Liver (tissue), 9 donors: ENCODE measurements around the gene KCNJ1. TPM values are rescaled to one million over a fixed set of nuclear protein-coding genes. Genes with fewer than 3 reads are reported as not detected.

ENCODE experiments used
- DNase-seq: peaks from one replicate; pipeline ENCODE4 v3.0.0-alpha.2; 2017; ENCODE audit warnings: low spot score
- H3K27ac ChIP-seq, 2 donors: one replicate each; pipeline ENCODE4 v1.7.0; 2013; ENCODE audit warnings: inconsistent platforms in 2 of 2, low read length in 2 of 2, control low read depth in 1 of 2, low read depth in 1 of 2, mild to moderate bottlenecking in 1 of 2
- H3K27me3 ChIP-seq, 4 donors: one replicate each; pipeline versions ENCODE4 v1.6.1 to v1.7.0; 2013; ENCODE audit warnings: low read length in 3 of 4, inconsistent platforms in 1 of 4, mild to moderate bottlenecking in 1 of 4, moderate library complexity in 1 of 4; ENCODE audit not compliant: control insufficient read depth in 4 of 4, insufficient read depth in 4 of 4
- H3K36me3 ChIP-seq, 4 donors: one replicate each; pipeline versions ENCODE4 v1.6.1 to v1.7.0; 2013; ENCODE audit warnings: low read length in 3 of 4, mild to moderate bottlenecking in 3 of 4, low read depth in 1 of 4, moderate library complexity in 1 of 4; ENCODE audit not compliant: control insufficient read depth in 4 of 4, insufficient read depth in 3 of 4
- H3K4me1 ChIP-seq, 4 donors: one replicate each; pipeline versions ENCODE4 v1.6.1 to v1.7.0; 2013; ENCODE audit warnings: low read length in 3 of 4, mild to moderate bottlenecking in 3 of 4, moderate library complexity in 1 of 4; ENCODE audit not compliant: control insufficient read depth in 4 of 4, insufficient read depth in 4 of 4
- H3K4me3 ChIP-seq, 3 donors: one replicate each; pipeline versions ENCODE4 v1.6.1 to v1.7.0; 2013; ENCODE audit warnings: low read length in 3 of 3, control low read depth in 1 of 3, low read depth in 1 of 3, mild to moderate bottlenecking in 1 of 3
- H3K9ac ChIP-seq, 2 donors: one replicate each; pipeline ENCODE4 v1.7.0; 2013; ENCODE audit warnings: low read length in 2 of 2, mild to moderate bottlenecking in 2 of 2, moderate library complexity in 2 of 2, control low read depth in 1 of 2, low read depth in 1 of 2
- H3K9me3 ChIP-seq, 4 donors: one replicate each; pipeline versions ENCODE4 v1.6.1 to v1.7.0; 2013; ENCODE audit warnings: low read length in 3 of 4; ENCODE audit not compliant: control insufficient read depth in 4 of 4
- FOXA1 ChIP-seq: IDR thresholded peaks from 2 replicates; pipeline ENCODE4 v1.6.1; 2016; ENCODE audit warnings: antibody characterized with exemption
- FOXA2 ChIP-seq: IDR thresholded peaks from 2 replicates; pipeline ENCODE4 v1.6.1; 2016; ENCODE audit warnings: antibody characterized with exemption
- GABPA ChIP-seq, 2 donors: IDR thresholded peaks in 1 of 2; conservative IDR thresholded peaks in 1 of 2; 2 replicates each; pipeline ENCODE4 v1.6.1; 2016; ENCODE audit warnings: antibody characterized with exemption in 2 of 2, mild to moderate bottlenecking in 1 of 2, moderate library complexity in 1 of 2
- HNF4A ChIP-seq, 2 donors: conservative IDR thresholded peaks; 2 replicates each; pipeline ENCODE4 v1.6.1; 2016; ENCODE audit warnings: antibody characterized with exemption in 2 of 2, mild to moderate bottlenecking in 2 of 2
- JUND ChIP-seq, 2 donors: IDR thresholded peaks; 2 replicates each; pipeline ENCODE4 v1.6.1; 2016; ENCODE audit warnings: antibody characterized with exemption in 2 of 2
- RAD21 ChIP-seq, 2 donors: IDR thresholded peaks; 2 replicates each; pipeline ENCODE4 v1.6.1; 2016; ENCODE audit warnings: antibody characterized with exemption in 2 of 2, mild to moderate bottlenecking in 2 of 2
- RXRA ChIP-seq, 2 donors: IDR thresholded peaks; 2 replicates each; pipeline ENCODE4 v1.6.1; 2017 to 2018; ENCODE audit warnings: antibody characterized with exemption in 2 of 2, mild to moderate bottlenecking in 1 of 2
- SP1 ChIP-seq: IDR thresholded peaks from 2 replicates; pipeline ENCODE4 v1.6.1; 2018; ENCODE audit warnings: antibody characterized with exemption, mild to moderate bottlenecking
- TAF1 ChIP-seq: conservative IDR thresholded peaks from 2 replicates; pipeline ENCODE4 v1.6.1; 2016; ENCODE audit warnings: antibody characterized with exemption, mild to moderate bottlenecking
- YY1 ChIP-seq: IDR thresholded peaks from 2 replicates; pipeline ENCODE4 v1.6.1; 2016; ENCODE audit warnings: antibody characterized with exemption, mild to moderate bottlenecking
- WGBS: extraction: QIAGEN DNeasy Blood & Tissue Kit; methylation state at CpG from one replicate; pipeline ENCODE4 v1.1.7; 2013; 5-methylcytosine and 5-hydroxymethylcytosine counted together
- polyA plus RNA-seq, 2 donors: library from polyadenylated mRNA; stranded (reverse) in 1 of 2; unstranded in 1 of 2; fragments of 200-250 nt in 1 of 2; fragments of >200 nt in 1 of 2; fragmentation: Nextera tagmentation in 1 of 2; extraction: Ambion mirVana in 1 of 2; gene quantifications; one replicate each; pipeline versions ENCODE4 v1.2.1 to v1.2.3, GENCODE V29; 2013 to 2015
- total RNA-seq, 2 donors: library from RNA; depleted of rRNA; stranded (reverse); fragments of >200 nt; gene quantifications; one replicate each; pipeline ENCODE4 v1.2.3, GENCODE V29; 2014
- TF ChIP-seq, protein P1 (sequence below): fragments of 150-350 bp; IDR thresholded peaks from 2 replicates; pipeline ENCODE4 v1.5.1; 2017; ENCODE audit warnings: improper control_type of control experiment, low read depth, low read length; ENCODE audit not compliant: missing input control
- TF ChIP-seq, protein P2 (sequence below): IDR thresholded peaks from 2 replicates; pipeline ENCODE4 v1.6.1; 2016; ENCODE audit warnings: antibody characterized with exemption
- TF ChIP-seq, protein P3 (sequence below): IDR thresholded peaks from 2 replicates; pipeline ENCODE4 v1.6.1; 2016; ENCODE audit warnings: antibody characterized with exemption
- TF ChIP-seq, protein P4 (sequence below): IDR thresholded peaks from 2 replicates; pipeline ENCODE4 v1.6.1; 2016; ENCODE audit warnings: antibody characterized with exemption, mild to moderate bottlenecking
- donor health status: healthy.
- donor health status: healthy.
- donor health status: healthy.
- donor health status: healthy.
- donor health status: healthy.

KCNJ1 gene
- total and polyA plus RNA-seq, 4 donors = 0.14 to 0.23 TPM; not detected in 2

DNA sequence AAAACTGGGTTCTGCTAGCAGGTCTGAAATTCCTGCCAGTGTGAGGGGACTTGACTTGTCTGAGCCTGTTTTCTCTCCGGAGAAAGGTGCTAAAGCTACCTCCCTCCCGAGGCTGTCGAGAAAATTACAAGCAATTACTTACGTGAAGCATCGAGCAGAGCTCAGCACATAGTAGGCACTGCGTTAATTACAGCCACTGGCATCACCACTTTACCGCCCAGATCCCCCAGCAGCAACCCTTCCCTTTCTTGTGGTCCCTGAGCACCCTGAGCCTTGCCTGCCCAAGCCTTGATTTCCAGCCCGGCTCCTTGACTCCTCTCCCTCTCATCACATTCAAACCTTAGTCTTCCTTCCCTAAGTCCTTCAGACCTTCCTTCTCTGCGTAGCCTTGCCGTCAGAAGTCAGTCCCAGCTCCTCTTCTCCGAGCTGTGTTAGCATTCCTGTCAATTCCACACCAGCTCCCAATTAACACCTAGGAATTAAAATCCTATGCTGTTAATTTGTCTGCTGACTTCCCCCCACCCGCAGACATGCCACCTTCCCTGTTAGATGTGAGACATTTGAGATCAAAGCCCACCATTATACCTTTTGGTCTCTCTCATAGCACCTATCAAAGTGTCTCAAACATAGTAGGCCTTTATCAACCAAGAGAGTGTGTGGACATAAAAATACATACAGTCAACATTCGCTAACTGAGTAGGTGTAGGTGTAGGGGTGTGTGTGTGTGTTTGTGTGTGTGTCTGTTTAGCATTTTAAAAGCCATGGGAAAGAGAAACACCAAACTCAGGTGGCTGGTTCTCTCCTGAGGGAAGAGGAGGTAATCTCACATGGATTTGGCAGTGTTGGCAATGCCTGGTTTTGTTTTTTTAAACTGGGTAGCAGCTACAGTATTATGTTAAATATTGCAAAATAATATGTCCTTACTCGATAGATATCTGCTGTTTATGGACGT is 21.2 kb upstream of the KCNJ1 start:
- WGBS = 86% methylated on average over 15 of the region's 15 CpGs
- no peak overlapping the region for H3K27ac ChIP-seq
- peaks cover 8 to 17% (median 9%) of the 10 kb centered on the region in 4 donors for H3K4me1 ChIP-seq
- H3K9me3 ChIP-seq = no peaks in the 10 kb centered on the region
- H3K4me3 ChIP-seq = no peak overlapping the region
- TF ChIP-seq FOXA2 = no peak
- no peak for TF ChIP-seq GABPA (IDR thresholded peaks at IDR 0.05 in 1 of 2, conservative IDR thresholded peaks at IDR 0.05 in 1 of 2)
- TF ChIP-seq RXRA (IDR thresholded peaks at IDR 0.05) = no peak
- TF ChIP-seq, protein P1, sequence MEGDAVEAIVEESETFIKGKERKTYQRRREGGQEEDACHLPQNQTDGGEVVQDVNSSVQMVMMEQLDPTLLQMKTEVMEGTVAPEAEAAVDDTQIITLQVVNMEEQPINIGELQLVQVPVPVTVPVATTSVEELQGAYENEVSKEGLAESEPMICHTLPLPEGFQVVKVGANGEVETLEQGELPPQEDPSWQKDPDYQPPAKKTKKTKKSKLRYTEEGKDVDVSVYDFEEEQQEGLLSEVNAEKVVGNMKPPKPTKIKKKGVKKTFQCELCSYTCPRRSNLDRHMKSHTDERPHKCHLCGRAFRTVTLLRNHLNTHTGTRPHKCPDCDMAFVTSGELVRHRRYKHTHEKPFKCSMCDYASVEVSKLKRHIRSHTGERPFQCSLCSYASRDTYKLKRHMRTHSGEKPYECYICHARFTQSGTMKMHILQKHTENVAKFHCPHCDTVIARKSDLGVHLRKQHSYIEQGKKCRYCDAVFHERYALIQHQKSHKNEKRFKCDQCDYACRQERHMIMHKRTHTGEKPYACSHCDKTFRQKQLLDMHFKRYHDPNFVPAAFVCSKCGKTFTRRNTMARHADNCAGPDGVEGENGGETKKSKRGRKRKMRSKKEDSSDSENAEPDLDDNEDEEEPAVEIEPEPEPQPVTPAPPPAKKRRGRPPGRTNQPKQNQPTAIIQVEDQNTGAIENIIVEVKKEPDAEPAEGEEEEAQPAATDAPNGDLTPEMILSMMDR = no peak
- no peak for TF ChIP-seq JUND (IDR thresholded peaks at IDR 0.05)
- TF ChIP-seq, protein P2, sequence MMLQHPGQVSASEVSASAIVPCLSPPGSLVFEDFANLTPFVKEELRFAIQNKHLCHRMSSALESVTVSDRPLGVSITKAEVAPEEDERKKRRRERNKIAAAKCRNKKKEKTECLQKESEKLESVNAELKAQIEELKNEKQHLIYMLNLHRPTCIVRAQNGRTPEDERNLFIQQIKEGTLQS = no peak
- TF ChIP-seq TAF1 = no peak
- TF ChIP-seq HNF4A (conservative IDR thresholded peaks at IDR 0.05) = no peak
- no peak for TF ChIP-seq SP1
- TF ChIP-seq, protein P3, sequence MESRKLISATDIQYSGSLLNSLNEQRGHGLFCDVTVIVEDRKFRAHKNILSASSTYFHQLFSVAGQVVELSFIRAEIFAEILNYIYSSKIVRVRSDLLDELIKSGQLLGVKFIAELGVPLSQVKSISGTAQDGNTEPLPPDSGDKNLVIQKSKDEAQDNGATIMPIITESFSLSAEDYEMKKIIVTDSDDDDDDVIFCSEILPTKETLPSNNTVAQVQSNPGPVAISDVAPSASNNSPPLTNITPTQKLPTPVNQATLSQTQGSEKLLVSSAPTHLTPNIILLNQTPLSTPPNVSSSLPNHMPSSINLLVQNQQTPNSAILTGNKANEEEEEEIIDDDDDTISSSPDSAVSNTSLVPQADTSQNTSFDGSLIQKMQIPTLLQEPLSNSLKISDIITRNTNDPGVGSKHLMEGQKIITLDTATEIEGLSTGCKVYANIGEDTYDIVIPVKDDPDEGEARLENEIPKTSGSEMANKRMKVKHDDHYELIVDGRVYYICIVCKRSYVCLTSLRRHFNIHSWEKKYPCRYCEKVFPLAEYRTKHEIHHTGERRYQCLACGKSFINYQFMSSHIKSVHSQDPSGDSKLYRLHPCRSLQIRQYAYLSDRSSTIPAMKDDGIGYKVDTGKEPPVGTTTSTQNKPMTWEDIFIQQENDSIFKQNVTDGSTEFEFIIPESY = no peak
- no peak for TF ChIP-seq YY1
- no peak for TF ChIP-seq RAD21 (IDR thresholded peaks at IDR 0.05)
- TF ChIP-seq FOXA1 = no peak
- TF ChIP-seq, protein P4, sequence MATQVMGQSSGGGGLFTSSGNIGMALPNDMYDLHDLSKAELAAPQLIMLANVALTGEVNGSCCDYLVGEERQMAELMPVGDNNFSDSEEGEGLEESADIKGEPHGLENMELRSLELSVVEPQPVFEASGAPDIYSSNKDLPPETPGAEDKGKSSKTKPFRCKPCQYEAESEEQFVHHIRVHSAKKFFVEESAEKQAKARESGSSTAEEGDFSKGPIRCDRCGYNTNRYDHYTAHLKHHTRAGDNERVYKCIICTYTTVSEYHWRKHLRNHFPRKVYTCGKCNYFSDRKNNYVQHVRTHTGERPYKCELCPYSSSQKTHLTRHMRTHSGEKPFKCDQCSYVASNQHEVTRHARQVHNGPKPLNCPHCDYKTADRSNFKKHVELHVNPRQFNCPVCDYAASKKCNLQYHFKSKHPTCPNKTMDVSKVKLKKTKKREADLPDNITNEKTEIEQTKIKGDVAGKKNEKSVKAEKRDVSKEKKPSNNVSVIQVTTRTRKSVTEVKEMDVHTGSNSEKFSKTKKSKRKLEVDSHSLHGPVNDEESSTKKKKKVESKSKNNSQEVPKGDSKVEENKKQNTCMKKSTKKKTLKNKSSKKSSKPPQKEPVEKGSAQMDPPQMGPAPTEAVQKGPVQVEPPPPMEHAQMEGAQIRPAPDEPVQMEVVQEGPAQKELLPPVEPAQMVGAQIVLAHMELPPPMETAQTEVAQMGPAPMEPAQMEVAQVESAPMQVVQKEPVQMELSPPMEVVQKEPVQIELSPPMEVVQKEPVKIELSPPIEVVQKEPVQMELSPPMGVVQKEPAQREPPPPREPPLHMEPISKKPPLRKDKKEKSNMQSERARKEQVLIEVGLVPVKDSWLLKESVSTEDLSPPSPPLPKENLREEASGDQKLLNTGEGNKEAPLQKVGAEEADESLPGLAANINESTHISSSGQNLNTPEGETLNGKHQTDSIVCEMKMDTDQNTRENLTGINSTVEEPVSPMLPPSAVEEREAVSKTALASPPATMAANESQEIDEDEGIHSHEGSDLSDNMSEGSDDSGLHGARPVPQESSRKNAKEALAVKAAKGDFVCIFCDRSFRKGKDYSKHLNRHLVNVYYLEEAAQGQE = no peak
- no peak overlapping the region for H3K9ac ChIP-seq
- no peaks in the 10 kb centered on the region for H3K36me3 ChIP-seq
- DNase-seq = no peak
- H3K27me3 ChIP-seq = no peaks in the 10 kb centered on the region
